Esophagus squamous epithelium (tissue), 5 donors: ENCODE measurements around the gene SOCS6. TPM values are rescaled to one million over a fixed set of nuclear protein-coding genes. Genes with fewer than 3 reads are reported as not detected.

Source experiments
- DNase-seq: peaks from one replicate; lab custom pipeline; 2025; lab: John Stamatoyannopoulos, UW
- H3K27ac ChIP-seq, 4 donors: fragments of 200-600 bp; sonication (generic); one replicate each; pipeline ENCODE4 v1.5.1; 2016 to 2019; ENCODE audit warnings: mild to moderate bottlenecking in 1 of 4
- H3K27me3 ChIP-seq, 4 donors: fragments of 200-600 bp; sonication (generic); 1 replicate in 3 of 4; 2 replicates in 1 of 4; pipeline versions ENCODE4 v1.5.1 to v1.6.0; 2017 to 2021; ENCODE audit warnings: antibody characterized with exemption in 1 of 4
- H3K36me3 ChIP-seq, 3 donors: fragments of 200-600 bp; sonication (generic); one replicate each; pipeline ENCODE4 v1.5.1; 2016 to 2019
- H3K4me1 ChIP-seq, 3 donors: fragments of 200-600 bp; sonication (generic); one replicate each; pipeline ENCODE4 v1.5.1; 2017 to 2019
- H3K4me3 ChIP-seq, 4 donors: fragments of 200-600 bp; sonication (generic); 1 replicate in 3 of 4; 2 replicates in 1 of 4; pipeline ENCODE4 v1.5.1; 2016 to 2019; ENCODE audit warnings: mild to moderate bottlenecking in 2 of 4, moderate library complexity in 1 of 4
- H3K9me3 ChIP-seq, 3 donors: fragments of 200-600 bp; sonication (generic); one replicate each; pipeline ENCODE4 v1.5.1; 2016 to 2019
- CTCF ChIP-seq, 6 experiments: fragments of 450-650 bp in 4 of 6; fragments of 200-600 bp in 2 of 6; sonication (generic) in 2 of 6; IDR thresholded peaks; one replicate each; pipeline ENCODE4 v1.5.1; 2016 to 2019; ENCODE audit warnings: antibody characterized with exemption in 6 of 6, mild to moderate bottlenecking in 4 of 6, moderate library complexity in 4 of 6
- POLR2A ChIP-seq, 4 donors: fragments of 450-650 bp; IDR thresholded peaks; one replicate each; pipeline ENCODE4 v1.6.1; 2017; ENCODE audit warnings: antibody characterized with exemption in 4 of 4, mild to moderate bottlenecking in 4 of 4, moderate library complexity in 3 of 4
- WGBS, 2 donors: methylation state at CpG; one replicate each; pipeline ENCODE4 v1.1.5; 2018; 5-methylcytosine and 5-hydroxymethylcytosine counted together
- intact Hi-C: fragments of 100-400 bp; cut with DNase I; formaldehyde crosslinking; loops from one replicate; pipeline ENCODE4 v1.15.0; 2022
- total RNA-seq, 4 donors: library from RNA; depleted of rRNA; stranded (reverse); fragments of >200 nt; gene quantifications; one replicate each; pipeline ENCODE4 v1.1.0, GENCODE V29; 2016
- donor health status: DM: yes; HTN: yes; CAD: no.

Gene SOCS6
- total RNA-seq, 4 donors from 2014 or later: 18.8 to 23.2 (median 19.9) TPM

GRCh38 chr18:70310560-70311320 lies 21.9 kb downstream of the SOCS6 start:
- Histone ChIP-seq H3K27ac (no peak overlapping the region), H3K27me3 (no peaks in the 10 kb centered on the region), H3K4me3 (no peak overlapping the region), H3K4me1 (peaks cover 0 to 24% (median 0%) of the 10 kb centered on the region in 3 donors), H3K36me3 (no peaks in the 10 kb centered on the region), H3K9me3 (no peaks in the 10 kb centered on the region)
- DNase-seq: no peak
- intact Hi-C loops: no loop called here
- TF ChIP-seq POLR2A (IDR thresholded peaks at IDR 0.05) (no peak), CTCF (IDR thresholded peaks at IDR 0.05) (no peak)
- 84 to 92% methylated on average over 5 to 6 of the region's 6 CpGs for WGBS, 2 donors

GRCh38 chr18:70311726-70312125 lies 22.9 kb downstream of the SOCS6 start:
- Histone ChIP-seq H3K27ac (no peak overlapping the region), H3K9me3 (no peaks in the 10 kb centered on the region), H3K4me3 (no peak overlapping the region), H3K4me1 (peaks cover 0 to 24% (median 0%) of the 10 kb centered on the region in 3 donors), H3K27me3 (no peaks in the 10 kb centered on the region), H3K36me3 (no peaks in the 10 kb centered on the region)
- DNase-seq: no peak
- intact Hi-C loops: no loop called here
- TF ChIP-seq CTCF (IDR thresholded peaks at IDR 0.05) (no peak), POLR2A (IDR thresholded peaks at IDR 0.05) (no peak)
- WGBS, 2 donors: 78 to 79% methylated on average over 2 of the region's 2 CpGs

GRCh38 chr18:70313640-70314039 lies 24.8 kb downstream of the SOCS6 start:
- Histone ChIP-seq H3K4me3 (no peak overlapping the region), H3K36me3 (no peaks in the 10 kb centered on the region), H3K4me1 (peaks cover 0 to 24% (median 0%) of the 10 kb centered on the region in 3 donors), H3K27ac (no peak overlapping the region), H3K9me3 (no peaks in the 10 kb centered on the region), H3K27me3 (no peaks in the 10 kb centered on the region)
- WGBS, 2 donors: 64 to 68% methylated on average over 3 of the region's 3 CpGs
- no peak for TF ChIP-seq CTCF (IDR thresholded peaks at IDR 0.05)
- TF ChIP-seq POLR2A (IDR thresholded peaks at IDR 0.05): no peak
- no peak for DNase-seq
- intact Hi-C loops: no loop called here

GRCh38 chr18:70314151-70314782 lies 25.4 kb downstream of the SOCS6 start:
- Histone ChIP-seq H3K27me3 (no peaks in the 10 kb centered on the region), H3K4me1 (peaks cover 0 to 24% (median 0%) of the 10 kb centered on the region in 3 donors), H3K4me3 (no peak overlapping the region), H3K36me3 (no peaks in the 10 kb centered on the region), H3K27ac (no peak overlapping the region), H3K9me3 (no peaks in the 10 kb centered on the region)
- intact Hi-C loops: no loop called here
- WGBS, 2 donors: 76 to 83% methylated on average over 6 of the region's 6 CpGs
- no peak for TF ChIP-seq CTCF (IDR thresholded peaks at IDR 0.05)
- no peak for TF ChIP-seq POLR2A (IDR thresholded peaks at IDR 0.05)
- no peak for DNase-seq

- intact Hi-C loops: no loop called here
Measured at GRCh38 chr18:70319187-70319586, 30.3 kb downstream of the SOCS6 start.

More at GRCh38 chr18:70319187-70319586, 30.3 kb downstream of the SOCS6 start:
- Histone ChIP-seq H3K27me3 (no peaks in the 10 kb centered on the region), H3K36me3 (no peaks in the 10 kb centered on the region), H3K9me3 (no peaks in the 10 kb centered on the region), H3K4me1 (peaks cover 14 to 36% (median 15%) of the 10 kb centered on the region in 3 donors), H3K27ac (no peak overlapping the region), H3K4me3 (no peak overlapping the region)
- TF ChIP-seq POLR2A (IDR thresholded peaks at IDR 0.05): no peak
- no peak for TF ChIP-seq CTCF (IDR thresholded peaks at IDR 0.05)
- WGBS, 2 donors: 84 to 91% methylated on average over 4 of the region's 4 CpGs
- DNase-seq: no peak
